ENCODE results near the gene SPRR4. TPM values are rescaled to one million over a fixed set of nuclear protein-coding genes. Genes with fewer than 3 reads are reported as not detected.

The SPRR4 gene
- total and polyA plus RNA-seq, 3 donors from 2014 or later, result 0.81 to 9.5 (median 8.4) TPM

Small RNA genes within 50 kb of the gene (small RNA-seq; reads per million reads assigned to genes)
- gene RF00322, result 0 reads per million in 2 donors
- gene SPRR1A, result 0 reads per million in 2 donors

Other genes starting within 250 kb of the SPRR4 start
- gene KPRP, start 212.6 kb upstream of the SPRR4 start, total RNA-seq, result not detected
- gene KPRP, start 212.6 kb upstream of the SPRR4 start, polyA plus RNA-seq (ENCODE audit: insufficient read depth, low read depth, low replicate concordance), result not detected
- gene LCE1F, start 195.5 kb upstream of the SPRR4 start, total RNA-seq, result not detected
- not detected for gene LCE1F, start 195.5 kb upstream of the SPRR4 start, polyA plus RNA-seq (ENCODE audit: insufficient read depth, low read depth, low replicate concordance)
- gene LCE1E, start 184.4 kb upstream of the SPRR4 start, total RNA-seq, result not detected
- gene LCE1E, start 184.4 kb upstream of the SPRR4 start, polyA plus RNA-seq (ENCODE audit: insufficient read depth, low read depth, low replicate concordance), result not detected
- gene LCE1D, start 173.9 kb upstream of the SPRR4 start, total RNA-seq, result not detected
- not detected for gene LCE1D, start 173.9 kb upstream of the SPRR4 start, polyA plus RNA-seq (ENCODE audit: insufficient read depth, low read depth, low replicate concordance)
- gene LCE1C, start 164.0 kb upstream of the SPRR4 start, total RNA-seq, result not detected
- gene LCE1C, start 164.0 kb upstream of the SPRR4 start, polyA plus RNA-seq (ENCODE audit: insufficient read depth, low read depth, low replicate concordance), result not detected
- not detected for gene LCE1B, start 158.7 kb upstream of the SPRR4 start, total RNA-seq
- gene LCE1B, start 158.7 kb upstream of the SPRR4 start, polyA plus RNA-seq (ENCODE audit: insufficient read depth, low read depth, low replicate concordance), result not detected
- not detected for gene LCE1A, start 143.2 kb upstream of the SPRR4 start, total RNA-seq
- not detected for gene LCE1A, start 143.2 kb upstream of the SPRR4 start, polyA plus RNA-seq (ENCODE audit: insufficient read depth, low read depth, low replicate concordance)
- gene LCE6A, start 127.8 kb upstream of the SPRR4 start, total RNA-seq, result not detected
- gene LCE6A, start 127.8 kb upstream of the SPRR4 start, polyA plus RNA-seq (ENCODE audit: insufficient read depth, low read depth, low replicate concordance), result not detected
- not detected for gene LCE7A, start 110.7 kb upstream of the SPRR4 start, total RNA-seq
- gene LCE7A, start 110.7 kb upstream of the SPRR4 start, polyA plus RNA-seq (ENCODE audit: insufficient read depth, low read depth, low replicate concordance), result not detected
- gene SMCP, start 92.3 kb upstream of the SPRR4 start, total RNA-seq, result 100 to 1,000 TPM; 249 to 786 TPM
- 724 TPM for gene SMCP, start 92.3 kb upstream of the SPRR4 start, polyA plus RNA-seq (ENCODE audit: insufficient read depth, low read depth, low replicate concordance)
- gene IVL, start 62.1 kb upstream of the SPRR4 start, total RNA-seq, result not detected
- gene IVL, start 62.1 kb upstream of the SPRR4 start, polyA plus RNA-seq (ENCODE audit: insufficient read depth, low read depth, low replicate concordance), result not detected
- gene SPRR5, start 23.4 kb upstream of the SPRR4 start, total RNA-seq, result not detected
- not detected for gene SPRR5, start 23.4 kb upstream of the SPRR4 start, polyA plus RNA-seq (ENCODE audit: insufficient read depth, low read depth, low replicate concordance)
- not detected for gene SPRR1A, start 13.4 kb downstream of the SPRR4 start, total RNA-seq
- gene SPRR1A, start 13.4 kb downstream of the SPRR4 start, polyA plus RNA-seq (ENCODE audit: insufficient read depth, low read depth, low replicate concordance), result not detected
- not detected for gene SPRR3, start 31.1 kb downstream of the SPRR4 start, total RNA-seq
- gene SPRR3, start 31.1 kb downstream of the SPRR4 start, polyA plus RNA-seq (ENCODE audit: insufficient read depth, low read depth, low replicate concordance), result not detected
- not detected for gene SPRR1B, start 60.6 kb downstream of the SPRR4 start, total RNA-seq
- gene SPRR1B, start 60.6 kb downstream of the SPRR4 start, polyA plus RNA-seq (ENCODE audit: insufficient read depth, low read depth, low replicate concordance), result not detected
- gene SPRR2D, start 70.5 kb downstream of the SPRR4 start, total RNA-seq, result under 1 TPM in 1 of 2 donors, not detected in 1; 0.56 TPM
- 0.74 TPM for gene SPRR2D, start 70.5 kb downstream of the SPRR4 start, polyA plus RNA-seq (ENCODE audit: insufficient read depth, low read depth, low replicate concordance)
- gene SPRR2A, start 86.9 kb downstream of the SPRR4 start, total RNA-seq, result not detected
- gene SPRR2A, start 86.9 kb downstream of the SPRR4 start, polyA plus RNA-seq (ENCODE audit: insufficient read depth, low read depth, low replicate concordance), result not detected
- under 1 TPM in 1 of 2 donors, not detected in 1; 0.62 TPM for gene SPRR2B, start 101.0 kb downstream of the SPRR4 start, total RNA-seq
- 12.4 TPM for gene SPRR2B, start 101.0 kb downstream of the SPRR4 start, polyA plus RNA-seq (ENCODE audit: insufficient read depth, low read depth, low replicate concordance)
- not detected for gene SPRR2E, start 123.9 kb downstream of the SPRR4 start, total RNA-seq
- gene SPRR2E, start 123.9 kb downstream of the SPRR4 start, polyA plus RNA-seq (ENCODE audit: insufficient read depth, low read depth, low replicate concordance), result 1.4 TPM
- 1 to 10 TPM in 1 of 2 donors, not detected in 1; 4.9 TPM for gene SPRR2F, start 142.9 kb downstream of the SPRR4 start, total RNA-seq
- 21.6 TPM for gene SPRR2F, start 142.9 kb downstream of the SPRR4 start, polyA plus RNA-seq (ENCODE audit: insufficient read depth, low read depth, low replicate concordance)
- not detected for gene SPRR2G, start 180.2 kb downstream of the SPRR4 start, total RNA-seq
- gene SPRR2G, start 180.2 kb downstream of the SPRR4 start, polyA plus RNA-seq (ENCODE audit: insufficient read depth, low read depth, low replicate concordance), result 1.9 TPM
- 100 to 1,000 TPM; 124 to 467 TPM for gene LELP1, start 232.8 kb downstream of the SPRR4 start, total RNA-seq
- 847 TPM for gene LELP1, start 232.8 kb downstream of the SPRR4 start, polyA plus RNA-seq (ENCODE audit: insufficient read depth, low read depth, low replicate concordance)
- 1 to 10 TPM in 1 of 2 donors, under 1 TPM in 1; 0.31 to 2.8 TPM for gene PRR9, start 246.9 kb downstream of the SPRR4 start, total RNA-seq
- gene PRR9, start 246.9 kb downstream of the SPRR4 start, polyA plus RNA-seq (ENCODE audit: insufficient read depth, low read depth, low replicate concordance), result 3.5 TPM

Data from testis (tissue), 3 donors.